Neural cell (in vitro differentiated cells): ENCODE data around the gene FNDC3B. TPM values are rescaled to one million over a fixed set of nuclear protein-coding genes. Genes with fewer than 3 reads are reported as not detected.

Experiments
- H2AFZ ChIP-seq: fragments of 200-600, 300-800 bp; sonication (generic), shearing (Covaris generic); 2 replicates; pipeline ENCODE4 v1.6.0; 2014; ENCODE audit warnings: low read depth, mild to moderate bottlenecking, antibody characterized with exemption, low read length, moderate library complexity
- H3F3A ChIP-seq: fragments of 200-600 bp; shearing (Covaris generic); 2 replicates; pipeline ENCODE4 v1.6.1; 2016; ENCODE audit warnings: mild to moderate bottlenecking, moderate library complexity, mixed read lengths, antibody characterized with exemption, low read length; ENCODE audit not compliant: insufficient read depth, poor library complexity, severe bottlenecking
- H3K27ac ChIP-seq: fragments of 200-600, 300-800 bp; sonication (generic), shearing (Covaris generic); 2 replicates; pipeline ENCODE4 v1.5.1; 2014; ENCODE audit warnings: mild to moderate bottlenecking, low read length, moderate library complexity
- H3K27me3 ChIP-seq: fragments of 300-800, 200-600 bp; sonication (generic), shearing (Covaris generic); 2 replicates; pipeline ENCODE4 v1.6.0; 2014; ENCODE audit warnings: mild to moderate bottlenecking, low read depth, low read length, moderate library complexity; ENCODE audit not compliant: insufficient read depth
- H3K36me3 ChIP-seq: fragments of 300-800, 200-600 bp; sonication (generic), shearing (Covaris generic); 2 replicates; pipeline ENCODE4 v1.5.1; 2014; ENCODE audit warnings: mild to moderate bottlenecking, antibody characterized with exemption, low read length, moderate library complexity; ENCODE audit not compliant: insufficient read depth
- H3K4me2 ChIP-seq: fragments of 300-800, 200-600 bp; sonication (generic), shearing (Covaris generic); 2 replicates; pipeline ENCODE4 v1.6.0; 2014; ENCODE audit warnings: mild to moderate bottlenecking, low read length
- H3K4me3 ChIP-seq: fragments of 300-800, 200-600 bp; sonication (generic), shearing (Covaris generic); 2 replicates; pipeline ENCODE4 v1.5.1; 2014; ENCODE audit warnings: mild to moderate bottlenecking, low read length, moderate library complexity
- H3K79me2 ChIP-seq: fragments of 200-600 bp; shearing (Covaris generic); replicated peaks from 2 replicates; pipeline ENCODE4 v1.6.0; 2014; ENCODE audit warnings: mild to moderate bottlenecking, low read length, moderate library complexity; ENCODE audit not compliant: insufficient read depth
- H3K9ac ChIP-seq: fragments of 300-800, 200-600 bp; sonication (generic), shearing (Covaris generic); 2 replicates; pipeline ENCODE4 v1.6.1; 2016; ENCODE audit warnings: mild to moderate bottlenecking, low read length, mixed read lengths
- H3K9me2 ChIP-seq: fragments of 200-600 bp; shearing (Covaris generic); 2 replicates; pipeline ENCODE4 v1.6.1; 2016; ENCODE audit warnings: mild to moderate bottlenecking, low read length, mixed read lengths; ENCODE audit not compliant: insufficient read depth
- H3K9me3 ChIP-seq: fragments of 200-600, 300-800 bp; sonication (generic), shearing (Covaris generic); 2 replicates; pipeline ENCODE4 v1.6.1; 2016; ENCODE audit warnings: mild to moderate bottlenecking, mixed run types, low read length, moderate library complexity, mixed read lengths
- H4K20me1 ChIP-seq: fragments of 200-600 bp; shearing (Covaris generic); 2 replicates; pipeline ENCODE4 v1.6.1; 2016; ENCODE audit warnings: mild to moderate bottlenecking, mixed run types; ENCODE audit not compliant: insufficient read depth
- CTCF ChIP-seq: fragments of 450-650 bp; IDR thresholded peaks from 2 replicates; pipeline ENCODE4 v1.5.1; 2014; ENCODE audit warnings: antibody characterized with exemption, mild to moderate bottlenecking, moderate library complexity; ENCODE audit not compliant: poor library complexity, severe bottlenecking
- EP300 ChIP-seq: fragments of 450-650 bp; conservative IDR thresholded peaks from 2 replicates; pipeline ENCODE4 v1.6.1; 2014; ENCODE audit warnings: antibody characterized with exemption, mild to moderate bottlenecking, moderate library complexity; ENCODE audit not compliant: poor library complexity, severe bottlenecking
- EZH2 ChIP-seq: fragments of 200-600, 300-800 bp; shearing (Covaris generic), sonication (generic); IDR thresholded peaks from 2 replicates; pipeline ENCODE4 v1.6.1; 2014; ENCODE audit warnings: antibody characterized with exemption, low read length, borderline replicate concordance, mild to moderate bottlenecking; ENCODE audit not compliant: insufficient read depth, poor library complexity, severe bottlenecking
- MXI1 ChIP-seq: fragments of 450-650 bp; conservative IDR thresholded peaks from 2 replicates; pipeline ENCODE4 v1.6.1; 2014; ENCODE audit warnings: antibody characterized with exemption, mild to moderate bottlenecking; ENCODE audit not compliant: poor library complexity, severe bottlenecking
- POLR2AphosphoS5 ChIP-seq: IDR thresholded peaks from 2 replicates; pipeline ENCODE4 v1.6.1; 2012
- RAD21 ChIP-seq: fragments of 450-650 bp; conservative IDR thresholded peaks from 2 replicates; pipeline ENCODE4 v1.6.1; 2014; ENCODE audit warnings: antibody characterized with exemption, mild to moderate bottlenecking, moderate library complexity
- REST ChIP-seq: IDR thresholded peaks from 2 replicates; pipeline ENCODE4 v1.6.1; 2012; ENCODE audit warnings: borderline replicate concordance
- SMC3 ChIP-seq: fragments of 450-650 bp; conservative IDR thresholded peaks from 2 replicates; pipeline ENCODE4 v1.6.1; 2014; ENCODE audit warnings: antibody characterized with exemption, mild to moderate bottlenecking, moderate library complexity; ENCODE audit not compliant: poor library complexity
- TAF1 ChIP-seq: IDR thresholded peaks from 2 replicates; pipeline ENCODE4 v1.6.1; 2012; ENCODE audit warnings: low read depth
- polyA plus RNA-seq: library from polyadenylated mRNA; depleted of rRNA; stranded (reverse); fragments of >200 nt; gene quantifications from 2 replicates; pipeline ENCODE4 v1.2.3, GENCODE V29; 2014

The FNDC3B gene
- polyA plus RNA-seq, 1 donor from 2014 or later = 4.9 TPM

GRCh38 chr3:172094621-172095557 lies 55.5 kb downstream of the FNDC3B start:
- Histone ChIP-seq H3K9me3 (no peaks in the 10 kb centered on the region), H3K27ac (no peak overlapping the region), H3K36me3 (no peaks in the 10 kb centered on the region), H3K4me3 (no peak overlapping the region), H3K4me2 (no peak overlapping the region), H3K79me2 (no peaks in the 10 kb centered on the region), H4K20me1 (no peaks in the 10 kb centered on the region), H3K27me3 (no peaks in the 10 kb centered on the region), H3K9me2 (no peaks in the 10 kb centered on the region), H3F3A (no peaks in the 10 kb centered on the region), H2AFZ (no peak overlapping the region), H3K9ac (no peak overlapping the region)
- TF ChIP-seq EZH2 (no peak), SMC3 (no peak), POLR2AphosphoS5 (no peak), EP300 (no peak), RAD21 (no peak), MXI1 (no peak), TAF1 (no peak), CTCF (no peak), REST (no peak)

- Histone ChIP-seq H3K9me3 (no peaks in the 10 kb centered on the region), H3K4me3 (no peak overlapping the region), H3K4me2 (no peak overlapping the region), H4K20me1 (no peaks in the 10 kb centered on the region), H3K9me2 (no peaks in the 10 kb centered on the region), H3K79me2 (peaks cover 11% of the 10 kb centered on the region), H3K9ac (no peak overlapping the region), H3K36me3 (no peaks in the 10 kb centered on the region), H3K27ac (no peak overlapping the region), H2AFZ (no peak overlapping the region), H3K27me3 (no peaks in the 10 kb centered on the region), H3F3A (no peaks in the 10 kb centered on the region)
- TF ChIP-seq SMC3 (no peak), MXI1 (no peak), EP300 (no peak), CTCF (no peak), EZH2 (no peak), POLR2AphosphoS5 (no peak), TAF1 (no peak), REST (no peak), RAD21 (no peak)
Measured at GRCh38 chr3:172096881-172097420, 57.6 kb downstream of the FNDC3B start.
